Measurements from ENCODE around the gene VARS1.

GRCh38 chr6:31777667-31778050 is 17.9 kb downstream of the VARS1 start:
- TF ChIP-seq, protein P1, sequence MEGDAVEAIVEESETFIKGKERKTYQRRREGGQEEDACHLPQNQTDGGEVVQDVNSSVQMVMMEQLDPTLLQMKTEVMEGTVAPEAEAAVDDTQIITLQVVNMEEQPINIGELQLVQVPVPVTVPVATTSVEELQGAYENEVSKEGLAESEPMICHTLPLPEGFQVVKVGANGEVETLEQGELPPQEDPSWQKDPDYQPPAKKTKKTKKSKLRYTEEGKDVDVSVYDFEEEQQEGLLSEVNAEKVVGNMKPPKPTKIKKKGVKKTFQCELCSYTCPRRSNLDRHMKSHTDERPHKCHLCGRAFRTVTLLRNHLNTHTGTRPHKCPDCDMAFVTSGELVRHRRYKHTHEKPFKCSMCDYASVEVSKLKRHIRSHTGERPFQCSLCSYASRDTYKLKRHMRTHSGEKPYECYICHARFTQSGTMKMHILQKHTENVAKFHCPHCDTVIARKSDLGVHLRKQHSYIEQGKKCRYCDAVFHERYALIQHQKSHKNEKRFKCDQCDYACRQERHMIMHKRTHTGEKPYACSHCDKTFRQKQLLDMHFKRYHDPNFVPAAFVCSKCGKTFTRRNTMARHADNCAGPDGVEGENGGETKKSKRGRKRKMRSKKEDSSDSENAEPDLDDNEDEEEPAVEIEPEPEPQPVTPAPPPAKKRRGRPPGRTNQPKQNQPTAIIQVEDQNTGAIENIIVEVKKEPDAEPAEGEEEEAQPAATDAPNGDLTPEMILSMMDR (conservative IDR thresholded peaks at IDR 0.05; ENCODE audit: low read length) = no peak
- no peak for TF ChIP-seq EZH2phosphoT487 (IDR thresholded peaks at IDR 0.05; ENCODE audit: borderline replicate concordance, low read depth, low read length)

Data from OCI-LY7 (cell line).